Esophagus muscularis mucosa (tissue), 4 donors: Measurements from ENCODE around the gene UBL4A.

Source experiments
- EP300 ChIP-seq: sonication (generic); formaldehyde crosslinking; IDR thresholded peaks from one replicate; pipeline ENCODE4 v1.6.1; 2017; ENCODE audit warnings: antibody characterized with exemption
- POLR2A ChIP-seq: fragments of 450-650 bp; IDR thresholded peaks from one replicate; pipeline ENCODE4 v1.6.1; 2017; ENCODE audit warnings: antibody characterized with exemption, moderate library complexity, mild to moderate bottlenecking, low read depth
- POLR2AphosphoS5 ChIP-seq, 2 donors: sonication (generic); formaldehyde crosslinking; IDR thresholded peaks; one replicate each; pipeline ENCODE4 v1.6.1; 2017; ENCODE audit warnings: antibody characterized with exemption in 2 of 2
- TF ChIP-seq, protein P1 (sequence below), 3 experiments: fragments of 200-600 bp in 2 of 3; fragments of 450-650 bp in 1 of 3; sonication (generic) in 2 of 3; IDR thresholded peaks; one replicate each; pipeline ENCODE4 v1.5.1; 2017 to 2019; ENCODE audit warnings: antibody characterized with exemption in 3 of 3, mild to moderate bottlenecking in 2 of 3, moderate library complexity in 1 of 3

DNA sequence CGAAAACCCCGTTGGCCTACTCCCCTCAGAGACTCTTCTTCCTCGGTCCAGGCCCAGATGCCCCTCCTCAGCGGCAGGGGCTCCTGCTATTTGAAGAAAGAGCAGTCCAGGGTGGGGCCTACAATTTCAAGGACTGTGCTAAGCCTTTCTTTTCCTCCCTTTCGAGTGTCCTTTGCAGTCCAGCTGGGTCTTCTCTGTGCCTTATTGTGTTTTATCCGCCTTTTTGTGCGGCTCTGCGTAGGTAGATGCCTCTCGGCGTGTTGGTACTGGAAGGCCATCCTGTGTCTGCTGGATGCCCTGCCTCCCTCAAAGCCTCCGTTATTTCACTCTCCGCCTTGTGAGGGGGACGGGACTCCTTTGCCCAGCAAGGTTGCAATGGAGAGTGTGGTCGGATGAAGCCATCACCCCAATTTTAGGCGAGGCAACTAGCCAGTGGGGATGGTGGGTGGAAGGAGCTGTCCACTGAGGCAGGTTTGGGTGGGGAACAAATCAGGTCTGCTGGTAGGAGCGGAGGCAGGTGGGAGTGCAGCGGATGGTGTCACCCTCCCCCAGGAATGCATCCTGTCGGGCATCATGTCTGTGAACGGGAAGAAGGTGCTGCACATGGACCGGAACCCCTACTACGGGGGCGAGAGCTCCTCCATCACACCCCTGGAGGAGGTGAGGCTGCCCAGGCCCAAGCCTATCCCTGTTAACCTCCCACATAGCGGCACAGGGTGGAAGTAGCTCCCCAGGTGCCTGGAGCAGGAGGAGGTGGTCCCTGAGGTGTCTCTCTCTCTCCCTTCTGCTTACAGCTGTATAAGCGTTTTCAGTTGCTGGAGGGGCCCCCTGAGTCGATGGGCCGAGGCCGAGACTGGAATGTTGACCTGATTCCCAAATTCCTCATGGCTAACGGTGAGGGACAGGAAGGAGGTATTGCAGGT, 48.2 kb downstream of the UBL4A start:
- TF ChIP-seq POLR2A, result no peak
- TF ChIP-seq, protein P1, sequence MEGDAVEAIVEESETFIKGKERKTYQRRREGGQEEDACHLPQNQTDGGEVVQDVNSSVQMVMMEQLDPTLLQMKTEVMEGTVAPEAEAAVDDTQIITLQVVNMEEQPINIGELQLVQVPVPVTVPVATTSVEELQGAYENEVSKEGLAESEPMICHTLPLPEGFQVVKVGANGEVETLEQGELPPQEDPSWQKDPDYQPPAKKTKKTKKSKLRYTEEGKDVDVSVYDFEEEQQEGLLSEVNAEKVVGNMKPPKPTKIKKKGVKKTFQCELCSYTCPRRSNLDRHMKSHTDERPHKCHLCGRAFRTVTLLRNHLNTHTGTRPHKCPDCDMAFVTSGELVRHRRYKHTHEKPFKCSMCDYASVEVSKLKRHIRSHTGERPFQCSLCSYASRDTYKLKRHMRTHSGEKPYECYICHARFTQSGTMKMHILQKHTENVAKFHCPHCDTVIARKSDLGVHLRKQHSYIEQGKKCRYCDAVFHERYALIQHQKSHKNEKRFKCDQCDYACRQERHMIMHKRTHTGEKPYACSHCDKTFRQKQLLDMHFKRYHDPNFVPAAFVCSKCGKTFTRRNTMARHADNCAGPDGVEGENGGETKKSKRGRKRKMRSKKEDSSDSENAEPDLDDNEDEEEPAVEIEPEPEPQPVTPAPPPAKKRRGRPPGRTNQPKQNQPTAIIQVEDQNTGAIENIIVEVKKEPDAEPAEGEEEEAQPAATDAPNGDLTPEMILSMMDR (IDR thresholded peaks at IDR 0.05), result no peak
- no peak for TF ChIP-seq POLR2AphosphoS5 (IDR thresholded peaks at IDR 0.05)
- TF ChIP-seq EP300, result no peak
